Choroid plexus epithelial cell (primary cell): ENCODE measurements around the gene SLC6A15.

Experiments
- DNase-seq: peaks from one replicate; pipeline ENCODE4 v3.0.0-alpha.2; 2010; ENCODE audit warnings: low read depth
- H3K4me3 ChIP-seq: 2 replicates; pipeline ENCODE4 v1.5.1; 2011; ENCODE audit warnings: low read depth, mild to moderate bottlenecking, control low read depth, low read length, moderate library complexity
- TF ChIP-seq, protein P1 (sequence below): conservative IDR thresholded peaks from 2 replicates; pipeline ENCODE4 v1.5.1; 2011; ENCODE audit warnings: low read depth, mild to moderate bottlenecking, control low read depth, inconsistent platforms, low read length, moderate library complexity

The SLC6A15 gene

DNA sequence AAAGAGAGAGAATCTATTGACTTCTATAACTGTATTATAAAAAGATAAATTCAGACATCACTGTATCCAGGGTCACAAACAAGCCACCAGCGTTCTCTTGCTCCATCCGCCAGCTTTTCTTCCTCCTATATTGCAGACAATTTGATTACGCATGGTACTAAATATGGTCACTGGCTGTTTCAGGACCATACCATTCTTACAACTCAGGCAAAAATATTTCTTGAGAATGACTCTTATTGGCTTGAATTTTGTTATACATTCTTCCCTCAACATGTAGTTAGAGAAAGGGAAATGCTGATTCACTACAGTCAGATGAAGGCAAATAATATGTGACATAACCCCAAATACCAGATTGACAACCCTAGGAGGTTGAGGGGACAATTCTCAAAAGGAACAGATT lies 101.3 kb downstream of the SLC6A15 start:
- H3K4me3 ChIP-seq = no peak overlapping the region
- DNase-seq = no peak
- TF ChIP-seq, protein P1, sequence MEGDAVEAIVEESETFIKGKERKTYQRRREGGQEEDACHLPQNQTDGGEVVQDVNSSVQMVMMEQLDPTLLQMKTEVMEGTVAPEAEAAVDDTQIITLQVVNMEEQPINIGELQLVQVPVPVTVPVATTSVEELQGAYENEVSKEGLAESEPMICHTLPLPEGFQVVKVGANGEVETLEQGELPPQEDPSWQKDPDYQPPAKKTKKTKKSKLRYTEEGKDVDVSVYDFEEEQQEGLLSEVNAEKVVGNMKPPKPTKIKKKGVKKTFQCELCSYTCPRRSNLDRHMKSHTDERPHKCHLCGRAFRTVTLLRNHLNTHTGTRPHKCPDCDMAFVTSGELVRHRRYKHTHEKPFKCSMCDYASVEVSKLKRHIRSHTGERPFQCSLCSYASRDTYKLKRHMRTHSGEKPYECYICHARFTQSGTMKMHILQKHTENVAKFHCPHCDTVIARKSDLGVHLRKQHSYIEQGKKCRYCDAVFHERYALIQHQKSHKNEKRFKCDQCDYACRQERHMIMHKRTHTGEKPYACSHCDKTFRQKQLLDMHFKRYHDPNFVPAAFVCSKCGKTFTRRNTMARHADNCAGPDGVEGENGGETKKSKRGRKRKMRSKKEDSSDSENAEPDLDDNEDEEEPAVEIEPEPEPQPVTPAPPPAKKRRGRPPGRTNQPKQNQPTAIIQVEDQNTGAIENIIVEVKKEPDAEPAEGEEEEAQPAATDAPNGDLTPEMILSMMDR = no peak

DNA sequence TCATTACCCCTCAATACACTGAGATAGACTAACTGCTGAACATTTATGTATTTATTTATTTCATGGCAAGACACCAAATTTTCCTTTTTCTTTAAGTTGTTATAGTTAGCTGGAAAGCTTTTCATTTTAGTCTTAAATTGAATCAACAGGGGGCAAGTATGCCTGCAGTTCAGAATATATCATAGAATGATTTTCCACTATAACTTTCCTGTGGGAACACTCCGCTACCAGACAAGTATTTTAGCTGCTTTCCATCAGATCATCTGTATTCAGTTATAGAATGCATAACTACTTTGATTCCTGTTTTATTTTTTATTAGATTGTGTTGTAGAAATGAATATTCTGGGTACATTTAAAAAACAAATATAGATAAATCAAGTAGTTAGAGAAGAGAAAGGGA lies 102.0 kb downstream of the SLC6A15 start:
- TF ChIP-seq, protein P1 = no peak
- H3K4me3 ChIP-seq = no peak overlapping the region
- no peak for DNase-seq
